ENCODE data around the gene FLT3LG. TPM values are rescaled to one million over a fixed set of nuclear protein-coding genes. Genes with fewer than 3 reads are reported as not detected.
A peak's percentile ranks its signal among the peaks of the same experiment; 100 is the strongest.

Gene FLT3LG
- total and polyA plus RNA-seq, 2 of the 8 experiments (the other 6 are each of a cell fraction or from before 2014, with no cell fraction given) = 1.6 to 3.2 TPM

DNA sequence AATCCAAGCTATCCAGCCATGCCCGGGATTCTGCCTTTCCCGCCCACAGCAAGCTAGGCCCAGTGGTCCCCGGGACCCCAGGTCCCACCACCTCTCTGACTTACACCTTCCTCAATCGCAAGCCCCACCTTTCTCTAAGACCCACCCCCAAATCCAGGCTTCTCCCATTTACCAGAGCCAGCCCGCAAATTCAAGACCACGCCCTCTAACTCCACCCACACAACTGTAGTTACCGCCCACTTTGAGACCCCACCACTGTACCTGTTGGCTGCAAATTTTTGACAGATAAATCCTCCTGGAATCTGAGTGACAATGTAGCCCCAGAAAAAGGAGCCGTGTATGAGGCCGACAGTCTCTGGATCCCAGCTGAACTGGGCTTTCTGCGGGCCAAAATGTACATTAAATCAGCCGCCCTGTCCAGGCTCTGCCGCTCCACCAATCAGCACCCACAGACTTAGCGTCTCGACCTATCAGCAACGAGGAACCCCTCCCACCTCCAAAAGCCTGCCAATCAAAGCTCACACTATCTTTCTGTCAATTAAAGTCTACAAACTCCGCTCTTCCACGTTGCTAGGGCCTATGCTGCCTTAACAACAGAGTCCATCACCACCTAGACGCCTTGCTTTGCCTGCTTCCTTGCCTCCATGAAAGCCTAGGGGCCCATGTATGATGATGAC lies 39.0 kb upstream of the FLT3LG start:
- POLR2A ChIA-PET (ENCODE audit: partially characterized antibody) = interaction anchor here (0.7 to 2.3 kb wide), 9 partner anchors 10 to 126 kb away, joined by 3 to 17 read pairs (median 4); partner anchors contain the start of genes GFY and RPL13A

More for the DNA sequence above, 39.0 kb upstream of the FLT3LG start:
- H3K27me3 ChIP-seq (replicated peaks in 1 of 4; ENCODE audit: control insufficient read depth in 3 of 4, extremely low read depth in 1 of 4, insufficient read depth in 3 of 4, low read length in 3 of 4) = peaks cover 23 to 62% (median 51%) of the 10 kb centered on the region in 4 experiments; a peak in 6 of 7 replicates
- H2BK12ac ChIP-seq (ENCODE audit: low read depth, low read length) = no peak overlapping the region
- peak overlapping the region; percentile 1; the same call in 1 of the 2 replicates for H2BK15ac ChIP-seq (ENCODE audit: low read length)
- no peaks in the 10 kb centered on the region for H4K20me1 ChIP-seq (replicated peaks in 1 of 2; ENCODE audit: control insufficient read depth in 1 of 2, insufficient read depth in 2 of 2, low read length in 2 of 2)
- no peak overlapping the region for H4K8ac ChIP-seq (ENCODE audit: extremely low read depth, insufficient read depth, low read length)
- peaks cover 0 to 2% of the 10 kb centered on the region in 2 experiments; a peak in 1 of 4 replicates for H3K9me3 ChIP-seq (ENCODE audit: insufficient read depth in 2 of 2, low read depth in 1 of 2, low read length in 1 of 2)
- no peaks in the 10 kb centered on the region for H3K79me2 ChIP-seq (ENCODE audit: control insufficient read depth in 1 of 2, insufficient read depth in 2 of 2, low read length in 2 of 2)
- H3K4ac ChIP-seq (replicated peaks; ENCODE audit: insufficient read length, low read depth, low read length) = peak overlapping the region; percentile 79
- H3K4me3 ChIP-seq (ENCODE audit: extremely low read depth in 1 of 4, insufficient read depth in 2 of 4, low read depth in 3 of 4, low read length in 4 of 4) = no peak overlapping the region
- CTCF ChIA-PET (ENCODE audit: partially characterized antibody) = interaction anchor here (0.6 to 4.7 kb wide), 5 partner anchors 11 to 1991 kb away, joined by 3 to 38 read pairs (median 5); partner anchors contain the start of genes DKKL1, GFY and PTH2
- DNase-seq (ENCODE audit: low read depth in 1 of 2, low spot score in 2 of 2) (no peak), FAIRE-seq (no peak)
- H3K56ac ChIP-seq (replicated peaks; ENCODE audit: insufficient read length, low read depth, low read length) = no peak overlapping the region
- H3K27ac ChIP-seq (ENCODE audit: low read depth, low read length) = no peak overlapping the region
- H2AK5ac ChIP-seq (ENCODE audit: low read depth, low read length) = no peak overlapping the region; the same call in 1 of the 2 replicates
- H2AFZ ChIP-seq (ENCODE audit: low read length) = no peak overlapping the region
- peaks cover 0 to 21% (median 12%) of the 10 kb centered on the region in 4 experiments; a peak in 5 of 7 replicates for H3K4me1 ChIP-seq (replicated peaks in 1 of 4; ENCODE audit: control insufficient read depth in 3 of 4, insufficient read depth in 4 of 4, low read length in 3 of 4)
- no peak overlapping the region for H3K23ac ChIP-seq (ENCODE audit: insufficient read length)
- H3K4me2 ChIP-seq (ENCODE audit: insufficient read depth in 1 of 2, low read depth in 2 of 2, low read length in 2 of 2) = no peak overlapping the region; a peak in 1 of 4 replicates
- no peak overlapping the region for H3K14ac ChIP-seq (ENCODE audit: insufficient read length)
- H3K79me1 ChIP-seq (ENCODE audit: low read depth, low read length) = no peaks in the 10 kb centered on the region
- H2BK5ac ChIP-seq (ENCODE audit: low read depth, low read length) = no peak overlapping the region
- H4K91ac ChIP-seq (replicated peaks; ENCODE audit: insufficient read length, low read length) = no peak overlapping the region
- no peak overlapping the region for H2BK120ac ChIP-seq (replicated peaks; ENCODE audit: low read depth, low read length)
- no peak overlapping the region for H4K5ac ChIP-seq (ENCODE audit: insufficient read length, low read depth, low read length)
- no peaks in the 10 kb centered on the region for H3K36me3 ChIP-seq (ENCODE audit: control insufficient read depth in 2 of 4, insufficient read depth in 4 of 4, low read length in 3 of 4)
- no peak overlapping the region for H3K18ac ChIP-seq (ENCODE audit: extremely low read depth, low read length)
- TF ChIP-seq SP1 (IDR thresholded peaks at IDR 0.05; ENCODE audit: low read depth, low read length) = peak; percentile 83
- TF ChIP-seq CHD2 (IDR thresholded peaks at IDR 0.05; ENCODE audit: low read length) = 0 out of 2 replicates have a peak, but pooled peaks have one; percentile 13
- TF ChIP-seq SIRT6 (IDR thresholded peaks at IDR 0.05; ENCODE audit: low read length) = no peak
- no peak for TF ChIP-seq PHF8 (conservative IDR thresholded peaks at IDR 0.05; ENCODE audit: low read depth, low read length)
- TF ChIP-seq POU5F1 (IDR thresholded peaks at IDR 0.05; ENCODE audit: low read depth, low read length) = no peak
- peak; percentile 15; the same call in 1 of the 2 replicates for TF ChIP-seq SP2 (IDR thresholded peaks at IDR 0.05; ENCODE audit: low read length)
- 95% methylated on average over 18 of the region's 18 CpGs; no CpG with 5 or more reads in 1 of the 2 experiments for whole genome bisulfite sequencing, 2 experiments (ENCODE audit: extremely low coverage in 1 of 2, insufficient coverage in 1 of 2, insufficient read length in 1 of 2, insufficient replicate concordance in 2 of 2, low coverage in 1 of 2, low lambda C conversion rate in 2 of 2, missing lambda C conversion rate in 1 of 2)
- H3K9ac ChIP-seq (replicated peaks in 1 of 4; ENCODE audit: extremely low read depth in 1 of 4, low read depth in 3 of 4, low read length in 3 of 4) = no peak overlapping the region
- peaks cover 9% of the 10 kb centered on the region; the same call in 1 of the 2 replicates for H3K23me2 ChIP-seq (ENCODE audit: low read depth, low read length)
- H2BK20ac ChIP-seq (ENCODE audit: low read length) = no peak overlapping the region

All from H1 (cell line).